H1 (cell line): ENCODE measurements around the gene TBC1D2. TPM values are rescaled to one million over a fixed set of nuclear protein-coding genes. Genes with fewer than 3 reads are reported as not detected.

ENCODE experiments used
- CBX5 ChIP-seq: fragments of 300-800, 300-1000 bp; sonication (generic); IDR thresholded peaks from 2 replicates; pipeline ENCODE4 v1.7.1; 2016; ENCODE audit warnings: antibody characterized with exemption, low read length, low read depth
- CHD7 ChIP-seq: fragments of 300-600 bp; sonication (generic); IDR thresholded peaks from 2 replicates; pipeline ENCODE4 v1.7.1; 2012; ENCODE audit warnings: low read length, moderate library complexity, mild to moderate bottlenecking, inconsistent platforms; ENCODE audit not compliant: insufficient replicate concordance
- CREB1 ChIP-seq: IDR thresholded peaks from 2 replicates; pipeline ENCODE4 v1.6.1; 2012; ENCODE audit warnings: inconsistent platforms
- polyA plus RNA-seq, 7 experiments: library from polyadenylated mRNA; depleted of rRNA in 3 of 7; stranded (reverse) in 5 of 7; unstranded in 2 of 7; fragments of >200 nt in 5 of 7; fragments of 200-250 nt in 2 of 7; gene quantifications; 1 replicate in 5 of 7; 2 replicates in 1 of 7; 4 replicates in 1 of 7; pipeline versions ENCODE4 v1.2.1 to v1.2.3, GENCODE V29; 2011 to 2013; ENCODE audit warnings: missing spikeins in 2 of 7, mixed read lengths in 2 of 7
- total RNA-seq: library from RNA; stranded (reverse); fragmentation: NEBNext Ultra II Directional; extraction: Animal tissue kit (Norgen Biotek cat#: 25700); gene quantifications from 2 replicates; pipeline ENCODE4 v1.2.1, GENCODE V29; 2021

The TBC1D2 gene
- total and polyA plus RNA-seq, 2 of the 8 experiments (the other 6 are each of a cell fraction or from before 2014, with no cell fraction given) = 7.4 TPM

- TF ChIP-seq CHD7 = no peak
- no peak for TF ChIP-seq CBX5
- no peak for TF ChIP-seq CREB1
These were observed 69.8 kb downstream of the TBC1D2 start (continued) for GRCh38 chr9:98185611-98186171.
